IMR-90 (cell line): ENCODE measurements around the gene PRSS12. TPM values are rescaled to one million over a fixed set of nuclear protein-coding genes. Genes with fewer than 3 reads are reported as not detected.

Source experiments
- ATAC-seq: fragments of 200-7000 bp; cut with Tn5 transposase; 2 replicates; pipeline ENCODE4 v1.9.1; 2020; ENCODE audit warnings: low read depth, mild to moderate bottlenecking, moderate library complexity
- BruUV-seq: library from RNA; stranded (reverse); fragments of 400-500 nt; replicated peaks from 2 replicates; lab custom pipeline; 2021; lab: Mats Ljungman, UMichigan
- CTCF ChIA-PET: fragments of 300-600 bp; formaldehyde crosslinking; extraction: SDS; loops from one replicate; lab custom pipeline; 2021; ENCODE audit warnings: antibody characterized with exemption; lab: Yijun Ruan, JAX
- POLR2A ChIA-PET: fragments of 300-600 bp; sonication (Branson Sonifier 250); formaldehyde crosslinking; loops from one replicate; lab custom pipeline; 2022; ENCODE audit warnings: antibody characterized with exemption; ENCODE audit not compliant: unreplicated experiment; lab: Charles Lee
- DNase-seq: peaks from one replicate; pipeline ENCODE4 v3.0.0; 2013
- H2AFZ ChIP-seq: replicated peaks from 2 replicates; pipeline ENCODE3; 2013; ENCODE audit warnings: low read length, mild to moderate bottlenecking; ENCODE audit not compliant: poor library complexity
- H2AK5ac ChIP-seq: 2 replicates; pipeline ENCODE4 v1.6.1; 2013; ENCODE audit warnings: low read depth, low read length, inconsistent platforms
- H2AK9ac ChIP-seq: replicated peaks from 2 replicates; pipeline ENCODE3; 2013; ENCODE audit warnings: mild to moderate bottlenecking, low read depth, low read length, moderate library complexity; ENCODE audit not compliant: poor library complexity
- H2BK120ac ChIP-seq: 2 replicates; pipeline ENCODE4 v1.6.1; 2013; ENCODE audit warnings: low read depth, low read length, inconsistent platforms
- H2BK15ac ChIP-seq: 3 replicates; pipeline ENCODE4 v1.6.1; 2013; ENCODE audit warnings: low read depth, low read length, inconsistent platforms
- H2BK20ac ChIP-seq: 2 replicates; pipeline ENCODE4 v1.6.1; 2013; ENCODE audit warnings: low read depth, mild to moderate bottlenecking, inconsistent platforms, low read length, moderate library complexity
- H2BK5ac ChIP-seq: 2 replicates; pipeline ENCODE4 v1.6.1; 2013; ENCODE audit warnings: mild to moderate bottlenecking, low read depth, low read length, inconsistent platforms; ENCODE audit not compliant: poor library complexity, severe bottlenecking
- H3K14ac ChIP-seq: replicated peaks from 2 replicates; pipeline ENCODE4 v1.6.1; 2013; ENCODE audit warnings: low read depth, low read length, inconsistent platforms
- H3K18ac ChIP-seq: 2 replicates; pipeline ENCODE4 v1.6.1; 2013; ENCODE audit warnings: low read depth, low read length, control low read depth
- H3K23ac ChIP-seq: 2 replicates; pipeline ENCODE4 v1.6.1; 2013; ENCODE audit warnings: low read depth, low read length, inconsistent platforms
- H3K27ac ChIP-seq: 2 replicates; pipeline ENCODE4 v1.5.1; 2013; ENCODE audit warnings: mild to moderate bottlenecking, control low read depth, low read length; ENCODE audit not compliant: insufficient read depth
- H3K27me3 ChIP-seq: 2 replicates; pipeline ENCODE4 v1.6.1; 2013; ENCODE audit warnings: low read length; ENCODE audit not compliant: control insufficient read depth, insufficient read depth
- H3K36me3 ChIP-seq: 2 replicates; pipeline ENCODE4 v1.6.1; 2013; ENCODE audit warnings: low read length, mixed read lengths; ENCODE audit not compliant: control insufficient read depth, insufficient read depth
- H3K4ac ChIP-seq: 2 replicates; pipeline ENCODE4 v1.6.1; 2013; ENCODE audit warnings: low read depth, low read length, inconsistent platforms
- H3K4me1 ChIP-seq: 2 replicates; pipeline ENCODE4 v1.6.1; 2013; ENCODE audit warnings: low read length, mixed read lengths; ENCODE audit not compliant: control insufficient read depth, insufficient read depth
- H3K4me2 ChIP-seq: 2 replicates; pipeline ENCODE4 v1.6.1; 2013; ENCODE audit warnings: low read depth, mild to moderate bottlenecking, control low read depth, low read length, moderate library complexity
- H3K4me3 ChIP-seq: 2 replicates; pipeline ENCODE4 v1.5.1; 2013; ENCODE audit warnings: low read depth, mild to moderate bottlenecking, control low read depth, low read length, moderate library complexity; ENCODE audit not compliant: insufficient read depth
- H3K56ac ChIP-seq: 2 replicates; pipeline ENCODE4 v1.6.1; 2013; ENCODE audit warnings: low read length, inconsistent platforms; ENCODE audit not compliant: insufficient read depth; ENCODE audit errors: extremely low read depth
- H3K79me1 ChIP-seq, 2 experiments: 2 replicates each; pipeline ENCODE4 v1.6.1; 2013; ENCODE audit warnings: low read length in 2 of 2, inconsistent platforms in 1 of 2, low read depth in 1 of 2
- H3K9ac ChIP-seq: 2 replicates; pipeline ENCODE4 v1.6.1; 2013; ENCODE audit warnings: low read depth, low read length, control low read depth
- H3K9me1 ChIP-seq: 2 replicates; pipeline ENCODE4 v1.6.1; 2013; ENCODE audit warnings: low read length, inconsistent platforms; ENCODE audit not compliant: insufficient read depth
- H3K9me3 ChIP-seq: 2 replicates; pipeline ENCODE4 v1.6.1; 2013; ENCODE audit warnings: low read length; ENCODE audit not compliant: control insufficient read depth, insufficient read depth
- H4K20me1 ChIP-seq: 2 replicates; pipeline ENCODE4 v1.6.1; 2013; ENCODE audit warnings: low read length, inconsistent platforms; ENCODE audit not compliant: insufficient read depth
- H4K5ac ChIP-seq: 2 replicates; pipeline ENCODE4 v1.6.1; 2013; ENCODE audit warnings: mild to moderate bottlenecking, low read depth, low read length, control low read depth
- H4K8ac ChIP-seq, 2 experiments: 2 replicates each; pipeline ENCODE4 v1.6.1; 2013; ENCODE audit warnings: low read depth in 2 of 2, low read length in 2 of 2, control low read depth in 1 of 2, inconsistent platforms in 1 of 2
- H4K91ac ChIP-seq: 2 replicates; pipeline ENCODE4 v1.6.1; 2013; ENCODE audit warnings: low read depth, low read length, inconsistent platforms; ENCODE audit not compliant: insufficient read depth
- BHLHE40 ChIP-seq: fragments of 150-350 bp; IDR thresholded peaks from 2 replicates; pipeline ENCODE4 v1.6.1; 2016; ENCODE audit warnings: mild to moderate bottlenecking, low read depth, low read length
- CEBPB ChIP-seq: IDR thresholded peaks from 2 replicates; pipeline ENCODE4 v1.6.1; 2012; ENCODE audit warnings: low read depth, low read length, improper control_type of control experiment
- CTCF ChIP-seq: conservative IDR thresholded peaks from 2 replicates; pipeline ENCODE4 v1.5.1; 2012; ENCODE audit warnings: mild to moderate bottlenecking, low read depth, low read length, improper control_type of control experiment
- ELK1 ChIP-seq: fragments of 150-350 bp; IDR thresholded peaks from 2 replicates; pipeline ENCODE4 v1.6.1; 2016; ENCODE audit warnings: low read depth, mild to moderate bottlenecking, low read length, moderate library complexity, borderline replicate concordance
- FOS ChIP-seq: fragments of 150-350 bp; IDR thresholded peaks from 2 replicates; pipeline ENCODE4 v1.6.1; 2016; ENCODE audit warnings: low read depth, low read length
- MAFK ChIP-seq: IDR thresholded peaks from 2 replicates; pipeline ENCODE4 v1.6.1; 2012; ENCODE audit warnings: low read depth, low read length, improper control_type of control experiment
- MAZ ChIP-seq: IDR thresholded peaks from 2 replicates; pipeline ENCODE4 v1.6.1; 2012; ENCODE audit warnings: low read depth, mild to moderate bottlenecking, low read length, improper control_type of control experiment, moderate library complexity, borderline replicate concordance
- MXI1 ChIP-seq: IDR thresholded peaks from 2 replicates; pipeline ENCODE4 v1.6.1; 2012; ENCODE audit warnings: low read depth, mild to moderate bottlenecking, low read length, moderate library complexity, borderline replicate concordance
- NFE2L2 ChIP-seq: fragments of 150-350 bp; IDR thresholded peaks from 2 replicates; pipeline ENCODE4 v1.6.1; 2016; ENCODE audit warnings: low read depth, mild to moderate bottlenecking, low read length
- POLR2A ChIP-seq: IDR thresholded peaks from 2 replicates; pipeline ENCODE4 v1.6.1; 2012; ENCODE audit warnings: mild to moderate bottlenecking, low read depth, low read length
- RAD21 ChIP-seq: IDR thresholded peaks from 2 replicates; pipeline ENCODE4 v1.6.1; 2012; ENCODE audit warnings: low read length, improper control_type of control experiment
- SMC3 ChIP-seq: fragments of 150-350 bp; IDR thresholded peaks from 2 replicates; pipeline ENCODE4 v1.6.1; 2016; ENCODE audit warnings: low read depth, mild to moderate bottlenecking, antibody characterized with exemption, low read length, moderate library complexity
- USF2 ChIP-seq: fragments of 150-350 bp; IDR thresholded peaks from 2 replicates; pipeline ENCODE4 v1.6.1; 2017; ENCODE audit warnings: mild to moderate bottlenecking, antibody characterized with exemption, low read length, low read depth
- WGBS, 2 experiments: methylation state at CpG; one replicate each; pipeline versions ENCODE4 v1.1.5 to v1.1.7; 2013; ENCODE audit warnings: missing lambda C conversion rate in 2 of 2; ENCODE audit not compliant: insufficient read length in 1 of 2; ENCODE audit errors: extremely low coverage in 2 of 2; 5-methylcytosine and 5-hydroxymethylcytosine counted together
- dilution Hi-C: fragments of 300-500 bp; cut with HindIII; formaldehyde crosslinking; loops from one replicate; pipeline ENCODE4 v1.14.3; 2018; ENCODE audit warnings: low sequenced_read_pairs; ENCODE audit not compliant: unreplicated experiment
- in situ Hi-C: fragments of 300-500 bp; cut with MboI; formaldehyde crosslinking; loops from 3 replicates; pipeline ENCODE4 v1.14.3; 2019; ENCODE audit warnings: low sequenced_read_pairs, inconsistent platforms, mixed read lengths
- intact Hi-C: fragments of 100-400 bp; cut with micrococcal nuclease; formaldehyde crosslinking; loops from 2 replicates; pipeline ENCODE4 v1.10.0; 2022
- polyA plus RNA-seq, 3 experiments: library from polyadenylated mRNA; depleted of rRNA; stranded (reverse); fragments of >200 nt; gene quantifications; 2 replicates each; pipeline ENCODE4 v1.2.3, GENCODE V29; 2012; ENCODE audit warnings: low replicate concordance in 1 of 3
- total RNA-seq: library from RNA; depleted of rRNA; stranded (reverse); fragments of >200 nt; gene quantifications from 2 replicates; pipeline ENCODE4 v1.2.3, GENCODE V29; 2012

PRSS12 gene
- total and polyA plus RNA-seq, 2 of the 4 experiments (the other 2 are of a cell fraction): 51.1 to 71.5 TPM

GRCh38 chr4:118356111-118356510, 3.3 kb upstream of the PRSS12 start:
- Histone ChIP-seq H2AFZ (no peak overlapping the region), H3K27me3 (no peaks in the 10 kb centered on the region), H3K36me3 (no peaks in the 10 kb centered on the region), H2BK5ac (no peak overlapping the region), H3K9ac (no peak overlapping the region), H3K56ac (no peak overlapping the region), H3K4me3 (no peak overlapping the region), H3K27ac (no peak overlapping the region), H4K20me1 (no peaks in the 10 kb centered on the region), H4K5ac (0 out of 2 replicates have a peak overlapping the region, but pooled peaks have one; percentile 33), H2BK15ac (no peak overlapping the region), H4K91ac (no peak overlapping the region), H3K18ac (no peak overlapping the region; the same call in 1 of the 2 replicates), H2BK120ac (no peak overlapping the region), H3K23ac (no peak overlapping the region), H3K4me2 (no peak overlapping the region), H4K8ac (no peak overlapping the region), H3K4me1 (peaks cover 9% of the 10 kb centered on the region), H3K79me1 (peaks cover 0 to 12% of the 10 kb centered on the region in 2 experiments; a peak in 1 of 4 replicates), H2AK5ac (no peak overlapping the region), H3K9me1 (no peaks in the 10 kb centered on the region), H3K4ac (no peak overlapping the region; the same call in 1 of the 2 replicates), H2AK9ac (no peak overlapping the region), H3K9me3 (no peaks in the 10 kb centered on the region), H2BK20ac (no peak overlapping the region), H3K14ac (no peak overlapping the region)
- CTCF ChIA-PET: no interaction called here
- intact Hi-C loops: no loop called here
- no TSS peak for BruUV-seq
- no peak for ATAC-seq
- in situ Hi-C loops: no loop called here
- dilution Hi-C loops: no loop called here
- 60% methylated on average over 1 of the region's 4 CpGs; no CpG with 5 or more reads in 1 of the 2 experiments for WGBS, 2 experiments
- no peak for DNase-seq
- no peak for TF ChIP-seq ELK1
- no peak for TF ChIP-seq CEBPB
- no peak for TF ChIP-seq USF2
- no peak for TF ChIP-seq SMC3
- TF ChIP-seq MAFK: no peak
- no peak for TF ChIP-seq MAZ
- TF ChIP-seq BHLHE40: no peak
- TF ChIP-seq NFE2L2: no peak
- no peak for TF ChIP-seq RAD21
- TF ChIP-seq POLR2A: no peak
- no peak for TF ChIP-seq FOS
- TF ChIP-seq CTCF: no peak
- TF ChIP-seq MXI1: no peak
- POLR2A ChIA-PET: no interaction called here
